Glutamatergic neuron (in vitro differentiated cells): ENCODE measurements around the gene STRIP2. TPM values are rescaled to one million over a fixed set of nuclear protein-coding genes. Genes with fewer than 3 reads are reported as not detected.

ENCODE experiments used
- DNase-seq: peaks from one replicate; pipeline ENCODE4 v3.0.0; 2022
- H3K27ac Mint-ChIP-seq: one replicate; pipeline ENCODE4 v1.8.0; 2020; ENCODE audit warnings: mild to moderate bottlenecking, mixed read lengths, inconsistent platforms; ENCODE audit not compliant: unreplicated experiment
- H3K27me3 Mint-ChIP-seq: one replicate; pipeline ENCODE4 v1.8.0; 2020; ENCODE audit warnings: mild to moderate bottlenecking, moderate library complexity, mixed read lengths, inconsistent platforms; ENCODE audit not compliant: unreplicated experiment
- H3K36me3 Mint-ChIP-seq: one replicate; pipeline ENCODE4 v1.8.0; 2020; ENCODE audit warnings: mild to moderate bottlenecking, mixed read lengths, inconsistent platforms; ENCODE audit not compliant: unreplicated experiment
- H3K4me1 Mint-ChIP-seq: one replicate; pipeline ENCODE4 v1.8.0; 2020; ENCODE audit warnings: mild to moderate bottlenecking, low read depth, mixed read lengths, inconsistent platforms; ENCODE audit not compliant: unreplicated experiment
- H3K4me3 Mint-ChIP-seq: one replicate; pipeline ENCODE4 v1.8.0; 2020; ENCODE audit warnings: mild to moderate bottlenecking, mixed read lengths, inconsistent platforms; ENCODE audit not compliant: unreplicated experiment
- H3K9me3 Mint-ChIP-seq: one replicate; pipeline ENCODE4 v1.8.0; 2020; ENCODE audit warnings: mild to moderate bottlenecking, moderate library complexity, mixed read lengths, inconsistent platforms; ENCODE audit not compliant: unreplicated experiment
- CTCF ChIP-seq: fragments of 200-600 bp; sonication (generic); IDR thresholded peaks from one replicate; pipeline ENCODE4 v1.5.0; 2021; ENCODE audit not compliant: partially characterized antibody, unreplicated experiment
- total RNA-seq: library from RNA; stranded (reverse); fragmentation: NEBNext Ultra II Directional; extraction: Animal tissue kit (Norgen Biotek cat#: 25700); gene quantifications from one replicate; pipeline ENCODE4 v1.2.1, GENCODE V29; 2021; ENCODE audit not compliant: unreplicated experiment

Gene STRIP2
- total RNA-seq, 1 donor from 2014 or later: 3.3 TPM

- Mint-ChIP-seq H3K4me1 (no peaks in the 10 kb centered on the region), H3K36me3 (no peaks in the 10 kb centered on the region), H3K27ac (no peak overlapping the region), H3K4me3 (no peak overlapping the region), H3K9me3 (no peaks in the 10 kb centered on the region), H3K27me3 (no peaks in the 10 kb centered on the region)
- no peak for DNase-seq
- TF ChIP-seq CTCF: no peak
Measured at GRCh38 chr7:129464194-129464593, 30.0 kb downstream of the STRIP2 start.

GRCh38 chr7:129465080-129465479 lies 30.8 kb downstream of the STRIP2 start:
- no peaks in the 10 kb centered on the region for H3K27me3 Mint-ChIP-seq
- no peaks in the 10 kb centered on the region for H3K4me1 Mint-ChIP-seq
- H3K27ac Mint-ChIP-seq: no peak overlapping the region
- no peaks in the 10 kb centered on the region for H3K9me3 Mint-ChIP-seq
- H3K36me3 Mint-ChIP-seq: no peaks in the 10 kb centered on the region
- no peak for DNase-seq
- TF ChIP-seq CTCF: no peak
- no peak overlapping the region for H3K4me3 Mint-ChIP-seq

GRCh38 chr7:129466796-129467195 lies 32.6 kb downstream of the STRIP2 start:
- no peaks in the 10 kb centered on the region for H3K27me3 Mint-ChIP-seq
- H3K9me3 Mint-ChIP-seq: no peaks in the 10 kb centered on the region
- H3K4me3 Mint-ChIP-seq: no peak overlapping the region
- no peaks in the 10 kb centered on the region for H3K4me1 Mint-ChIP-seq
- no peaks in the 10 kb centered on the region for H3K36me3 Mint-ChIP-seq
- DNase-seq: no peak
- TF ChIP-seq CTCF: no peak
- no peak overlapping the region for H3K27ac Mint-ChIP-seq

- no peak for DNase-seq
- Mint-ChIP-seq H3K36me3 (no peaks in the 10 kb centered on the region), H3K27ac (no peak overlapping the region), H3K4me3 (no peak overlapping the region), H3K9me3 (no peaks in the 10 kb centered on the region), H3K27me3 (no peaks in the 10 kb centered on the region), H3K4me1 (no peaks in the 10 kb centered on the region)
- no peak for TF ChIP-seq CTCF
Measured at GRCh38 chr7:129468087-129468486, 33.9 kb downstream of the STRIP2 start.

GRCh38 chr7:129468547-129468946 lies 34.3 kb downstream of the STRIP2 start:
- DNase-seq: no peak
- no peaks in the 10 kb centered on the region for H3K27me3 Mint-ChIP-seq
- H3K4me1 Mint-ChIP-seq: no peaks in the 10 kb centered on the region
- no peaks in the 10 kb centered on the region for H3K36me3 Mint-ChIP-seq
- no peak overlapping the region for H3K4me3 Mint-ChIP-seq
- no peak overlapping the region for H3K27ac Mint-ChIP-seq
- no peaks in the 10 kb centered on the region for H3K9me3 Mint-ChIP-seq
- TF ChIP-seq CTCF: no peak
